Measurements from ENCODE around the gene CYCS.
"Not testable (repeated sequence)": the region's sequence is repeated elsewhere in the genome, so short reads cannot be mapped to it uniquely, and the experiment has no call there.

Gene CYCS

GRCh38 chr7:25117226-25118047, 7.6 kb downstream of the CYCS start:
- peak; percentile 56 for DNase-seq

DNA sequence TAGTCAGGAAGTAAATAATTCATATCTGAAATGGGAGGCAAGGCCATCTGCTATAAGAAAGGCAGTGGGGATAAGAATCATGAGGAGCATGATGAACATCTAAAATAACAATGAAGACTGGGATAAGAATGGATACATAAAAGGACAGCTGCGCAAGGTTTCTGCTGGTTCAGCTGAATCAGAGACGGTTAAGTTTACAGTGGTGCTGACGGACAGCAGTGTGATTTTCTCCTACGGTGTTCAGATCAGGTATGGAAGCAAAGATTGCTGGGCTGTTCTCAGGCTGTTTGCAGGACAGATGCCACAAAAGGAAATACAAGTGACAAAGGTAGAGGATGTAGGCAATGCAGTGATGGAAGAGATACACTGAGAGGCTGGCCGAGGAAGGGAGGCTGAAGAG, 8.4 kb downstream of the CYCS start:
- DNase-seq = no peak

GRCh38 chr7:25110514-25110913, 14.5 kb downstream of the CYCS start:
- DNase-seq = not testable (repeated sequence)

GRCh38 chr7:25109276-25109675, 15.8 kb downstream of the CYCS start:
- no peak for DNase-seq

DNA sequence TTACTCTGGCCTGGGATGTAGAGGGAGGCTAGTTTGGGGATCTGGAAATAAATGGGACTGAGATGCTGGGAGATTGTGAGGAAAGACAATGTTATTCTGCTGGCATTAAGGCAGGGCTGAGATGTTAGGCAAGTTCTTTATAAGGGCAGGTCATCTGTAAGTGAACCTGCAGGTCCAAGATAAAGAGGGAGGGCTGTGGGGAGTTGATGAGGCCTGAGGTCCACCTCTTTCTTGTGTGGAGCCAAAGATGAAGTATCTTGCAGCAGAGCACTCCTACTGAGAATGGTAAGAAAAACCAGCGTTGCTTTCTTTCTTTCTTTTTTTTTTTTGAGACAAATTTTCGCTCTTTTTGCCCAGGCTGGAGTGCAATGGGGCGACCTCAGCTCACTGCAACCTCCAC, 19.1 kb downstream of the CYCS start:
- no peak for DNase-seq

DNA sequence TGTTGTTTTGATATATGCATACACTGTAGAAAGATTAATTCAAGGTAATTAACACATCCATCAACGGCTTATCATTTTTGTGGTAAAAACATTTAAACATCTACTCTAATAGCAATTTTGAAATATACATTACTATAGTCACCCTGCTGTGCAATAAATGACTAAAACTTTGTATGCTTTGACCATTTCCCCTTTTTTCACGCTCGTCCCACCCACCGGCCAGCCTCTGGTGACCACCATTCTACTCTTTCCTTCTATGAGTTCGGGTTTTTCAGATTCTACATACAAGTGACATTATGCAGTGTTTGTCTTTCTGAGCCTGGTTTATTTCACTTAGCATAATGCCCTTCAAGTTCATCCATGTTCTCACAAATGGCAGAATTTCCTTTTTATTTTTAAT, 21.3 kb downstream of the CYCS start:
- DNase-seq = no peak

- DNase-seq = no peak
These were observed 23.2 kb downstream of the CYCS start for GRCh38 chr7:25101817-25102216.

GRCh38 chr7:25098096-25099046, 26.7 kb downstream of the CYCS start:
- DNase-seq = peak; percentile 75

- no peak for DNase-seq
These were observed 29.3 kb downstream of the CYCS start for GRCh38 chr7:25095516-25096345.

- DNase-seq = peak; percentile 85
These were observed 31.7 kb downstream of the CYCS start for GRCh38 chr7:25093268-25093826.

- no peak for DNase-seq
These were observed 33.3 kb downstream of the CYCS start for GRCh38 chr7:25091779-25092178.

- DNase-seq = no peak
These were observed 33.9 kb downstream of the CYCS start for GRCh38 chr7:25091176-25091575.

GRCh38 chr7:25090374-25090773, 34.7 kb downstream of the CYCS start:
- no peak for DNase-seq

DNA sequence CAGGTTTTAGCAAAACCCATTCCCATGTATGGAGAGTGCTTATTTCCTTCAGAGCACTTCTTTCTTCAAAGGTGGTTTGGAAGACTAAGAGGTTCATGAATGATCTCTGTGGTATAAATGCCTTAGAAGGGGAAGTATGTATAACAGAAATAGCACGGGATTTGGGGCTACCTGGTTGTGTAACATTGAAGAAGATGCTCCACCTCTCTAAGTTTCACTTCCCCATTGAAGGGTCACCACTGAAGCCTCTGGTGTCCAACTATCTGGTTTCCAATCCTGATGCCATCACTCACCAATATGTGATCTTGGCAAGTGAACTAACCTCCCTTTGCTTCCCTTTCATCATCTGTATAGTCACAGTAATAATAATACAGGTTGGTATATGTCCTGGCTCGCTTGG, 37.2 kb downstream of the CYCS start:
- no peak for DNase-seq

DNA sequence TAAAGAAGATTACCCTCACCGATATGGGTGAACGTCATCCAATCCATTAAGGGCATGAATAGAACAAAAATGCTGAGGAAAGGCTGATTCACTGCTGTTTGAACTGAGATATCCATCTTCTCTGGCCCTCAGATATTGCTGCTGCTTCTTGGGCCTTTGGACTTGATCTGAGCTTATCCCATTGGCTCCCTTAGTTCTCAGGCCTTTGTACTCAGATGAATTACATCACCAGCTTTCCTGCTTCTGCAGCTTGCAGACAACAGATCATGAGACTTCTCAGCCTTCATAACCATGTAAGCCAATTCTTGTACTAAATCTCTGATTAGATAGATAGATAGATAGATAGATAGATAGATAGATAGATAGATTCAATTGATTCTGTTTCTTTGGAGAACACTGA, 40.2 kb downstream of the CYCS start:
- no peak for DNase-seq

- DNase-seq = no peak
These were observed 41.9 kb downstream of the CYCS start for GRCh38 chr7:25083201-25083600.

DNA sequence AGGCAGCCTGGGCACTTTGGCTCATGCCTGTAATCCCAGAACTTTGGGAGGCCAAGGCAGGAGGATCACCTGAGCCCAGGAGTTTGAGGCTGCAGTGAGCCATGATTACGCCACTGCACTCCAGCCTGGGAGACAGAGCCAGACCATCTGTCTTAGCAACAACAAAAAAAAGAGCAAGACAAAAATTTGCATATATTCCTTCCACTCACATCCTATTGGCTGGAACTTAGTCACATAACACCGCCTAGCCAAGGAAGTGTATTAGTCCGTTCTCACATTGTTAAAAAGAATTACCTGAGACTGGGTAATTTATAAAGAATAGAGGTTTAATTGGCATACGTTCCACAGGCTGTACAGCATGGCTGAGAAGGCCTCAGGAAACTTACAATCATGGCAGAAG, 43.0 kb downstream of the CYCS start:
- not testable (repeated sequence) for DNase-seq

GRCh38 chr7:25077096-25077495, 48.0 kb downstream of the CYCS start:
- DNase-seq = no peak

GRCh38 chr7:25075459-25075858, 49.6 kb downstream of the CYCS start:
- DNase-seq = no peak

GRCh38 chr7:25073451-25073850, 51.6 kb downstream of the CYCS start:
- DNase-seq = no peak

Data from activated CD4-positive, alpha-beta T cell treated with anti-CD3 and anti-CD28 coated beads, Interleukin-2, amount 50 U/mL, for 16 hours (primary cell).